Thyroid gland (tissue), 4 donors: ENCODE data around the gene RAP1A.

ENCODE experiments used
- CTCF ChIP-seq, 6 experiments: fragments of 200-600 bp in 3 of 6; fragments of 450-650 bp in 3 of 6; sonication (generic) in 3 of 6; IDR thresholded peaks; one replicate each; pipeline ENCODE4 v1.5.1; 2016 to 2019; ENCODE audit warnings: antibody characterized with exemption in 6 of 6, mild to moderate bottlenecking in 2 of 6, inconsistent platforms in 1 of 6, moderate library complexity in 1 of 6
- POLR2A ChIP-seq, 2 donors: fragments of 450-650 bp; IDR thresholded peaks; one replicate each; pipeline ENCODE4 v1.6.1; 2017; ENCODE audit warnings: antibody characterized with exemption in 2 of 2, mild to moderate bottlenecking in 2 of 2, moderate library complexity in 1 of 2

DNA sequence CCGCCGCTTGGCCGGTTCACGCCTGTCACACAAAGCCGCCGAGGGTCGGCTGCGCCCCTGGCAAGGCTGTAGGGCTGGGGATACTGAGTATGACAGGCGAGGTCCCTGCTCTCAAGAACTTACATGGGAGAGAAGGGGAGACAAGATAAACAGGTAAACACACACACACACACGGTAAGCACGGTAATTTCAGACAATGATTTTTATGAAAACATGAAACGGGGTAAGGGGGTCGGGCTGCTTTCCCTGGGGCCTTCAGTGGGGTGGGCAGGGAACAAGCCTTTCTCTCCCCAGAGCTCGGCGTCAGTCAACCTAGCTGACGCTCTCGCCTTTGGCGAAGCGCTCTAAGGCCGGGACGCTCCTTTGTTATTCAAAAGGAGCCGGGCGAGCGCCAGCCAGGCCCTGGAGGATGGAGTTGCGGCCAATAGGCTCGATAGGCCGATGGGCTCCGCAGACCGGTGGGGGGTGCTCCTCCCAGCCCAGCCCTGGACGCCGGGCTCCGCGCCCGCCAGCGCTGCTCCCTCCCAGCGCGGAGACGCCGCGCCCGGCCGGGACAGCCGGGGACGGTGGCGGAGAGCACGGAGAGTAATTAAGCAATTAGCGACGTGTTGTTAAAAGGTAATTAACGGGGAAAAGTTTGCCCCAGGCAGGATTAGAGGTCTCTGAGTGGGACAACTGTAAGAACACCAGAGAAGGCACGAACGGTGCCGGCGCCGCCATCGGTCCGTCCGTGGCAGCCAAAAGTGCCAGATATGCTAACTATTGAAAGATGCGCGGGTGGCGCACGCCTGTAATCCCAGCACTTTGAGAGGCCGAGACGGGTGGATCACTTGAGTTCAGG is 120.6 kb downstream of the RAP1A start:
- TF ChIP-seq CTCF (IDR thresholded peaks at IDR 0.05) (no peak), POLR2A (IDR thresholded peaks at IDR 0.05) (no peak)
